Measurements from ENCODE around the gene RIPK4. TPM values are rescaled to one million over a fixed set of nuclear protein-coding genes. Genes with fewer than 3 reads are reported as not detected.
A peak's percentile ranks its signal among the peaks of the same experiment; 100 is the strongest.

The RIPK4 gene
- total RNA-seq, 1 experiment from 2014 or later, result 67.4 TPM

DNA sequence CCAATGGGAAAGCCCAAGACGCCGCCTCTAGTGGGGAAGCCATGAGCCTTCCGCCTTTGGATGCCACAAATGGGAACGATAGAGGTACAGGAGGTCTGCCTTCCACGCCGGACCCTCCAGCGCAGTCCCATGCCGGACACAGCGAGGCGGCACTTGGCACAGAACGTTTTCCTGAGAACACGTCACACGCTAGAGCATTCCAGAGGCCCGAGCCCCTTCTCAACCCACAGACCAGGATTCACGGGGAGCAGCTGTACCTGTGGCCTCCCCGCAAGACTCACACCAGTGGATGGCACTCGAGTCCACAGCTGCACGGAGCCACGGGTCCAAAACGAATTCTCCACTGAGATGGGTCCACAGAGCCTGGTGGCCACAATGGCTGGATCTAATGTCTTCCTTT, 31.5 kb upstream of the RIPK4 start:
- BruUV-seq (replicated peaks), result no TSS peak
- Histone ChIP-seq H3K27me3 (ENCODE audit: control insufficient read depth, insufficient read depth, low read length) (no peaks in the 10 kb centered on the region), H3K36me3 (ENCODE audit: control insufficient read depth, insufficient read depth, low read length) (no peaks in the 10 kb centered on the region; the same call in 1 of the 2 replicates), H3K4me1 (ENCODE audit: control insufficient read depth, insufficient read depth, low read length) (no peaks in the 10 kb centered on the region), H3K9me3 (ENCODE audit: control insufficient read depth, insufficient read depth, low read depth, low read length) (no peaks in the 10 kb centered on the region), H3K4me3 (ENCODE audit: low read depth in 2 of 2, low read length in 2 of 2) (no peak overlapping the region), H3K27ac (ENCODE audit: low read length) (no peak overlapping the region)
- POLR2A ChIA-PET, result no interaction called here
- DNase-seq (ENCODE audit: low read depth, low spot score), result no peak
- ATAC-seq, result no peak
- CTCF ChIA-PET, result no interaction called here
- intact Hi-C loops (cut with micrococcal nuclease; ENCODE audit: unreplicated experiment), result no loop called here
- TF ChIP-seq POLR2AphosphoS5 (IDR thresholded peaks at IDR 0.05; ENCODE audit: low read depth, low read length), result no peak
- no peak for TF ChIP-seq SIN3A (IDR thresholded peaks at IDR 0.05; ENCODE audit: borderline replicate concordance, insufficient read depth, low read depth, low read length)
- no peak for TF ChIP-seq TCF7L2 (IDR thresholded peaks at IDR 0.05; ENCODE audit: low read depth, low read length)
- TF ChIP-seq, protein P1, sequence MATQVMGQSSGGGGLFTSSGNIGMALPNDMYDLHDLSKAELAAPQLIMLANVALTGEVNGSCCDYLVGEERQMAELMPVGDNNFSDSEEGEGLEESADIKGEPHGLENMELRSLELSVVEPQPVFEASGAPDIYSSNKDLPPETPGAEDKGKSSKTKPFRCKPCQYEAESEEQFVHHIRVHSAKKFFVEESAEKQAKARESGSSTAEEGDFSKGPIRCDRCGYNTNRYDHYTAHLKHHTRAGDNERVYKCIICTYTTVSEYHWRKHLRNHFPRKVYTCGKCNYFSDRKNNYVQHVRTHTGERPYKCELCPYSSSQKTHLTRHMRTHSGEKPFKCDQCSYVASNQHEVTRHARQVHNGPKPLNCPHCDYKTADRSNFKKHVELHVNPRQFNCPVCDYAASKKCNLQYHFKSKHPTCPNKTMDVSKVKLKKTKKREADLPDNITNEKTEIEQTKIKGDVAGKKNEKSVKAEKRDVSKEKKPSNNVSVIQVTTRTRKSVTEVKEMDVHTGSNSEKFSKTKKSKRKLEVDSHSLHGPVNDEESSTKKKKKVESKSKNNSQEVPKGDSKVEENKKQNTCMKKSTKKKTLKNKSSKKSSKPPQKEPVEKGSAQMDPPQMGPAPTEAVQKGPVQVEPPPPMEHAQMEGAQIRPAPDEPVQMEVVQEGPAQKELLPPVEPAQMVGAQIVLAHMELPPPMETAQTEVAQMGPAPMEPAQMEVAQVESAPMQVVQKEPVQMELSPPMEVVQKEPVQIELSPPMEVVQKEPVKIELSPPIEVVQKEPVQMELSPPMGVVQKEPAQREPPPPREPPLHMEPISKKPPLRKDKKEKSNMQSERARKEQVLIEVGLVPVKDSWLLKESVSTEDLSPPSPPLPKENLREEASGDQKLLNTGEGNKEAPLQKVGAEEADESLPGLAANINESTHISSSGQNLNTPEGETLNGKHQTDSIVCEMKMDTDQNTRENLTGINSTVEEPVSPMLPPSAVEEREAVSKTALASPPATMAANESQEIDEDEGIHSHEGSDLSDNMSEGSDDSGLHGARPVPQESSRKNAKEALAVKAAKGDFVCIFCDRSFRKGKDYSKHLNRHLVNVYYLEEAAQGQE (IDR thresholded peaks at IDR 0.05; ENCODE audit: insufficient read depth in 1 of 2, low read depth in 2 of 2, low read length in 1 of 2), result no peak
- TF ChIP-seq, protein P2, sequence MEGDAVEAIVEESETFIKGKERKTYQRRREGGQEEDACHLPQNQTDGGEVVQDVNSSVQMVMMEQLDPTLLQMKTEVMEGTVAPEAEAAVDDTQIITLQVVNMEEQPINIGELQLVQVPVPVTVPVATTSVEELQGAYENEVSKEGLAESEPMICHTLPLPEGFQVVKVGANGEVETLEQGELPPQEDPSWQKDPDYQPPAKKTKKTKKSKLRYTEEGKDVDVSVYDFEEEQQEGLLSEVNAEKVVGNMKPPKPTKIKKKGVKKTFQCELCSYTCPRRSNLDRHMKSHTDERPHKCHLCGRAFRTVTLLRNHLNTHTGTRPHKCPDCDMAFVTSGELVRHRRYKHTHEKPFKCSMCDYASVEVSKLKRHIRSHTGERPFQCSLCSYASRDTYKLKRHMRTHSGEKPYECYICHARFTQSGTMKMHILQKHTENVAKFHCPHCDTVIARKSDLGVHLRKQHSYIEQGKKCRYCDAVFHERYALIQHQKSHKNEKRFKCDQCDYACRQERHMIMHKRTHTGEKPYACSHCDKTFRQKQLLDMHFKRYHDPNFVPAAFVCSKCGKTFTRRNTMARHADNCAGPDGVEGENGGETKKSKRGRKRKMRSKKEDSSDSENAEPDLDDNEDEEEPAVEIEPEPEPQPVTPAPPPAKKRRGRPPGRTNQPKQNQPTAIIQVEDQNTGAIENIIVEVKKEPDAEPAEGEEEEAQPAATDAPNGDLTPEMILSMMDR (IDR thresholded peaks at IDR 0.05), result no peak
- in situ Hi-C loops (cut with HindIII; ENCODE audit: low pct_unique_long_range_greater_than_20kb, low sequenced_read_pairs), result no loop called here

GRCh38 chr21:41796476-41797080, 29.7 kb upstream of the RIPK4 start:
- in situ Hi-C loops (cut with HindIII; ENCODE audit: low pct_unique_long_range_greater_than_20kb, low sequenced_read_pairs) (no loop called here), intact Hi-C loops (cut with micrococcal nuclease; ENCODE audit: unreplicated experiment) (no loop called here)
- Histone ChIP-seq H3K4me3 (ENCODE audit: low read depth in 2 of 2, low read length in 2 of 2) (no peak overlapping the region), H3K9me3 (ENCODE audit: control insufficient read depth, insufficient read depth, low read depth, low read length) (no peaks in the 10 kb centered on the region), H3K36me3 (ENCODE audit: control insufficient read depth, insufficient read depth, low read length) (no peaks in the 10 kb centered on the region; the same call in 1 of the 2 replicates), H3K27me3 (ENCODE audit: control insufficient read depth, insufficient read depth, low read length) (no peaks in the 10 kb centered on the region), H3K4me1 (ENCODE audit: control insufficient read depth, insufficient read depth, low read length) (no peaks in the 10 kb centered on the region), H3K27ac (ENCODE audit: low read length) (no peak overlapping the region)
- TF ChIP-seq TCF7L2 (IDR thresholded peaks at IDR 0.05; ENCODE audit: low read depth, low read length) (no peak), POLR2AphosphoS5 (IDR thresholded peaks at IDR 0.05; ENCODE audit: low read depth, low read length) (no peak)
- DNase-seq (ENCODE audit: low read depth, low spot score) (no peak), ATAC-seq (no peak)
- POLR2A ChIA-PET, result no interaction called here
- no TSS peak for BruUV-seq (replicated peaks)
- CTCF ChIA-PET, result no interaction called here

- in situ Hi-C loops (cut with HindIII; ENCODE audit: low pct_unique_long_range_greater_than_20kb, low sequenced_read_pairs), result no loop called here
- CTCF ChIA-PET, result no interaction called here
Measured at GRCh38 chr21:41795726-41796125, 28.9 kb upstream of the RIPK4 start.

More at GRCh38 chr21:41795726-41796125, 28.9 kb upstream of the RIPK4 start:
- H3K27ac ChIP-seq (ENCODE audit: low read length), result 0 out of 2 replicates have a peak overlapping the region, but pooled peaks have one; percentile 29
- no peaks in the 10 kb centered on the region for H3K9me3 ChIP-seq (ENCODE audit: control insufficient read depth, insufficient read depth, low read depth, low read length)
- ATAC-seq (no peak), DNase-seq (ENCODE audit: low read depth, low spot score) (no peak)
- H3K4me3 ChIP-seq (ENCODE audit: low read depth in 2 of 2, low read length in 2 of 2), result no peak overlapping the region
- no peaks in the 10 kb centered on the region; the same call in 1 of the 2 replicates for H3K36me3 ChIP-seq (ENCODE audit: control insufficient read depth, insufficient read depth, low read length)
- no peaks in the 10 kb centered on the region for H3K4me1 ChIP-seq (ENCODE audit: control insufficient read depth, insufficient read depth, low read length)
- POLR2A ChIA-PET, result no interaction called here
- BruUV-seq (replicated peaks), result no TSS peak
- no peak for TF ChIP-seq TCF7L2 (IDR thresholded peaks at IDR 0.05; ENCODE audit: low read depth, low read length)
- TF ChIP-seq, protein P2 (IDR thresholded peaks at IDR 0.05), result no peak
- TF ChIP-seq, protein P1 (IDR thresholded peaks at IDR 0.05; ENCODE audit: insufficient read depth in 1 of 2, low read depth in 2 of 2, low read length in 1 of 2), result no peak
- no peaks in the 10 kb centered on the region for H3K27me3 ChIP-seq (ENCODE audit: control insufficient read depth, insufficient read depth, low read length)
- intact Hi-C loops (cut with micrococcal nuclease; ENCODE audit: unreplicated experiment), result no loop called here

All from Panc1 (cell line).